Hematopoietic multipotent progenitor cell treated with erythropoietin and hydrocortisone succinate and interleukin-3 and kit ligand, for 15 days (in vitro differentiated cells): ENCODE data around the gene PECR.
"Not testable (repeated sequence)": the region's sequence is repeated elsewhere in the genome, so short reads cannot be mapped to it uniquely, and the experiment has no call there.

ENCODE experiments used
- DNase-seq: peaks from one replicate; pipeline ENCODE4 v3.0.0-alpha.2; 2015; ENCODE audit warnings: low spot score

PECR gene

DNA sequence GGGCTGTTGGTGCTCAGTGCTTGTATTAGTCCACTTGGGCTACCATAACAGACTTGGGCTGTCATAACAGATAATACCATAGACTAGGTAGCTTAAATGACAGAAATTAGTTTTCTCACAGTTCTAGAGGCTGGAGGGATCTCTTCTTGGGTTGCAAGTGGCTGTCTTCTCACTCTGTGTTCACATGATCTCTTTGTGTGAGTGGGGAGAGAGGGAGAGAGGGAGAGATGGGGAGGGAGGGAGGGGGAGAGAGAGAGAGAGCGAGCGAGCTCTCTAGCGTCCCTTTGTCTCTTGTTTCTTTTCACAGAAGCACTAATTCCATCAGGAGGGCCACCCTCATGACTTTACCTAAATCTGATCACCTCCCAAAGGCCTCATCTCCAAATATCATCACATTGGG lies 23.1 kb upstream of the PECR start:
- DNase-seq = no peak

GRCh38 chr2:216103213-216103612 lies 21.6 kb upstream of the PECR start:
- DNase-seq = no peak

DNA sequence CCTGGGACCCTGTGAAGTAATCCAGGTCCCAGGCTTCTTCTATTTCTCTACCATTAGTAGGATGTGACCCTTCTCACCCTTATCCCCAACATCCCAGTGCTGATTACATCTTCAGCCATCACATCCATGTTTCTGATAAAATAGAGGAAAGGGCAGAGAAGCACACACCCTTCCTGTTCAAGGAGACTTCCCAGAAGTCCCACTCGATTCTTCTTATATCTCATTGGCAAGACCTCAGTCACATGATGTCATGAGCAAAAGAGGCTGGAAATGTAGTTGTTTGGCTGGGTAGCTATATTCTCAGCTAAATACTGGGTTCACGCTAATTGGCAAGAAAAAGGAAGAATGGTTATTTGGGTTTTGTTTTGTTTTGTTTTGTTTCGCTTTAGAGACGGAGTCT lies 19.5 kb upstream of the PECR start:
- no peak for DNase-seq

- DNase-seq = no peak
Measured at GRCh38 chr2:216098421-216099334, 17.1 kb upstream of the PECR start.

DNA sequence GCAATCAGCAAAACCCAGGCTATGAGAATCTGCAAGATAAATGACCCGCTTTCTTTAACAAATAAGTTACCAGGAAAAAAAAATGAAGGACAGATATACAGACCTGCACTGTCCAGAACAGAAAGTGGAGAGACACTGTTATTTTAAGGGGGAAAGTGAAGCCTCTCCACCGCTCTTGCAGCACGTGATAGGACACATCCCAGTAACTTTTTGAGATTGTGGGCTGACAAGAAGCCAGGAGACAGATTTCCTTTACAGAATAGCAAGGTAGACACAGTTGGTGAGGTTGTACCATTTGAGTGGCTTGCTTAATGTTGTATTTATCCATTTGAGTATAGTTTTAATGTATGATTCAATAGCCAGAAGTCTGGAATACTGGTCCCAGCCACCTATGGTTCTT lies 13.1 kb upstream of the PECR start:
- no peak for DNase-seq

- no peak for DNase-seq
Measured at GRCh38 chr2:216092646-216093045, 11.0 kb upstream of the PECR start.

- no peak for DNase-seq
Measured at GRCh38 chr2:216090369-216090786, 8.8 kb upstream of the PECR start.

- no peak for DNase-seq
Measured at GRCh38 chr2:216086207-216086893, 4.7 kb upstream of the PECR start.

DNA sequence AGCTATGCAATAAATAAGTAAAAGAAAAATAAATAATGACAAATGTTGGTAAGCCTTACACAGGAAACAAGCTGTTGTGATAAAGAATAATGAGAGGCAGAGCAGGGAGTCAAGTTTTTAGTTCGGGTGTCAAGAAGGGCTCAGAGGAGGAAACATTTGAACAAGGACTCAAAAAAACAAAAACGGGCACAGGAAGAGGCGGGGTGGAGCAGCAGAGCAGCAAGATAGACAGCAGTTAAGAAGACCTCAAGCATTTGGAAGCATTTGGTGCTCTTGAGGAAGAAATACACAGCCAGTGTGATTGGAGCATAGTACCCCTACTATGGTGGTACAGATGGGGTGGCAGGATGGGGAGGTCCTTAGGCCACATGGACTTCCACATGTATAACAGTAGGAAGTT lies 2.9 kb upstream of the PECR start:
- no peak for DNase-seq

DNA sequence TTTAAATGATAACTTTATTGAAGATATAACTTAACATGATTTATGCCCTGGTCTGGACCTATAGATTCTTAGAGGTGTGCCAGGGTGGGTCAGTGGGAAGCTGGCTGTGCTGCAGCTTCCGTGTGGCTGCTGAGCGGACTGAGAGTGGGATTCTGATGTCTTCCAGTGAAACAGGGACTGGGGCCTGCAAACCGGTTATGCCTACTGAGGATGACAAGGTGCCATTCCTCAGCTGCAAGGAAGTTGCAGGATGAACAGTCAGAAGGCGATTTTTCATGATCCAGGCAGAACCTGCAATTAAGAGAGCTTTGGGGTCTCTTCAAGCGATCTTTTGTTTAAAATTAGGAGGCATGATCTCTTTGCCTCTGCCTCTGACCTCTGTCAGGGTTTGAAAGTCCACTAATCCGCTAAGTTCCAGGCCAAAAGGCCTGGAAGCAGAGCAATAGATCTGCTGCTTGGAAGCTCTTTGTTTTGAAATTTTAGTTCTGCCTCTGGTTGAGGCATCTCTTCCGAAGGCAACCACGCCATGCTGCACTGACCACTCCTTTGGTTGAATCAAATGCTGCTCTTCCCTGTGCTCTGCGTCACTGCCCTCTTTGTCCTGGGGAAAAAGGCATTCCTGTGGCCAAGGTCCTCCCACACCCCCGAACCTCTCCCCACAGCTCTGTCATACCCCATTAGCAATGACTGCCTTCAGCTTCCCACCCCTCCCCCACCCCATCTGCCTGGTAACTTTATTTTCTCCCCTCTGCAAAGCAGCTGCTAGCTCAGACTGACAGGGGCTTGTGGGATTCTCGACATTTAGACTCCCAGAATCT lies 2.1 kb upstream of the PECR start:
- no peak for DNase-seq

DNA sequence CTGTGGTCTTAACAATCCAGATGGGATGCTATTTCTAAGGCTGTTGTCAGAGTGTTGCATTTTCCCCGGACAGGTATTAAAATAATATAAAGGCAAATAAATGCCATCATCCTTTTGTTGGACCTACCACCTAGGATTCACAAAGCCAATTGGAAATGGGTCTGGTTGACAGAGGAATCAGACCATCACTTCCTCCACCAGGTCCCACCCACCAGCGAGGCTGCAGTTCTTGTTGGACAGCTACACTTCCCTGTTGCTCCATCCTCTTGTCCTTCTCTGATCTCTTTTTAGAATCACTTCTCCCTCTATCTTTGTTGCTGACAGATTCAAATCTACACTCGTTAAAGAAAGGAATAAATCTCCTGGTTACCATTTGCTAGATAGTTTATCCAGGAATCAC lies 1.2 kb upstream of the PECR start:
- no peak for DNase-seq

- DNase-seq = no peak
Measured at GRCh38 chr2:216082117-216082711, 605 bp upstream of the PECR start.

DNA sequence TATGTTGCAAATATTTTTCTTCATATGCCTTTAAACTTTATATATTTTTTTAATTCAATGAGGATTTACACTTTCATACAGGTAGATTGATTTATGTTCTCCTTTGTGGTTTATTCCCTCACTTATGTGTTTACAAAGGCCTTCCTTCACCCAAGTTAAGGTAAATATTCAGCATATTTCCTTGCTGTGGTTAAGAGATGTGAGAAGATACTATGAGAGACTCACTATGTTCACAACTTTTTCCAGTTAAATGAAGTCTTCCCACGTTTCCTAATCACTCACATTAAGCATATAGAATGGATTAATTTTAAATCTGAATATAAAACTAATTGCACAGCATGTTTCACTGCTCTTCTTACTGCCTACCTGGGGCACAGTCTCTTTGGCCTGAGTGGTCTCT lies 597 bp downstream of the PECR start:
- no peak for DNase-seq

DNA sequence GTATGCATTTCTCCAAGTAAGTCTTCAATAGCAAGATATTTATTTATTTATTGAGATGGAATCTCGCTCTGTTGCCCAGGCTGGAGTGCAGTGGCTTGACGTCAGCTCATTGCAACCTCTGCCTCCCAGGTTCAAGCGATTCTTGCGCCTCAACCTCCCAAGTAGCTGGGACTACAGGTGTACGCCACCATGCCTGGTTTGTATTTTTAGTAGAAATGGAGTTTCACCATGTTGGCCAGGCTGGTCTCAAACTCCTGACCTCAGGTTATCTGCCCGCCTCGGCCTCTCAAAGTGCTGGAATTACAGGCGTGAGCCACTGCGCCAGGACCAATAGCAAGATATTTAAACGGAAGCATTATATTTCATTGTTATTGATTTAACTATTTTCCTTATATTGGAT lies 1.6 kb downstream of the PECR start:
- DNase-seq = not testable (repeated sequence)

GRCh38 chr2:216078776-216079175 lies 2.8 kb downstream of the PECR start:
- DNase-seq = no peak

- DNase-seq = no peak
Measured at GRCh38 chr2:216075510-216076485, 5.8 kb downstream of the PECR start.

DNA sequence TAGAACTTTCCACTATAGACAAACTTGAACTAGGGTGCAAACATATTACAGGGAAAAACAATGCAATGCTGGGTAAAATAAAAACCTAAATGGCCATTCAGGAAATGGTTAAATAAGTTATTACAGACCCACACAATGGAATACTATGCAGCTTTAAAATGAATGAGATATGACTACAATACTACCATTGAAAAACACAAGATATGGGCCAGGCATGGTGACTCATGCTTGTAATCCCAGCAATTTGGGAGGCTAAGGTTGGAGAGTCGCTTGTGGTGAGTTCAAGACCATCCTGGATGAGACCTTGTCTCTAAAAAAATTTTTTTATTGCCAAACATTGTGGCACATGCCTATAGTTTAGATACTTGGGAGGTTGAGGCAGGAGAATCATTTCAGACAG lies 6.8 kb downstream of the PECR start:
- DNase-seq = no peak

DNA sequence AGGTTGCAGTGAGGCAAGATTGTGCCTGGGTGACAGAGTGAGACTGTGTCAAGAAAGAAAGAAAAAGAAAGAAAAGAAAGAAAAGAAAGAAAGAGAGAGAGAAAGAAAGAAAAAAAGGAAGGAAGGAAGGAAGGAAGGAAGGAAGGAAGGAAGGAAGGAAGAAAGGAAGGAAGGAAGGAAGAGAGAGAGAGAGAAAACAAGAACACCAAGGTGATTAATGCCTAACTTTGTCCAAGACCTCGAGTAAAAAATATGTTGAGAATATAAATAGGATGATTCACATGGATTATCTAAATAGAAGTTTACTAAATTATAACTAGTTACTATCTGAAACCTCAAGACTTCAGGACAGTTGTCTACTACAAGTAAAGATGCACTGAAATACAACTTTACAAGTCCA lies 7.2 kb downstream of the PECR start:
- DNase-seq = no peak

DNA sequence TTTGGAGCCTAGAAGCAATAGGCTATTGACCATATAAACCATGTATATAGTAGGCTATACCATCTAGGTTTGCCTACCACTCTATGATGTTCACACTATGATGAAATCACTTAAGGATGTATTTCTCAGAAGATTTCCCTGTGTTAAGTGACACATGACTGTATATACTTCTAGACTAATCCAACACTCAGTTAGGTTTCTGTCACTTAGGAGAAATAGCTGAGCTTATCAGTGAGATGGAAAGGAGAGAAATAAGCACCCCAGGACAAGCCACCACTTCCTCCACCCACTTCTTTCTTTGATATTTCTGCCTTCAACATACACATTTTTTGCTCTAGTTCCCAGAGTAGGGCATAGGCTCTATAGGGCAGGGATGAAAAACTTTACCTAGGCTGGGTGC lies 7.8 kb downstream of the PECR start:
- DNase-seq = no peak

- no peak for DNase-seq
Measured at GRCh38 chr2:216072473-216072872, 9.1 kb downstream of the PECR start.
